Chondrocyte (in vitro differentiated cells): ENCODE measurements around the gene RAB1B. TPM values are rescaled to one million over a fixed set of nuclear protein-coding genes. Genes with fewer than 3 reads are reported as not detected.
A peak's percentile ranks its signal among the peaks of the same experiment; 100 is the strongest.

Experiments
- DNase-seq: peaks from one replicate; pipeline ENCODE4 v3.0.0; 2021; ENCODE audit warnings: mixed read lengths, low spot score
- H3K27ac Mint-ChIP-seq: one replicate; pipeline ENCODE4 v1.8.0; 2021; ENCODE audit warnings: mild to moderate bottlenecking, moderate library complexity, mixed read lengths; ENCODE audit not compliant: unreplicated experiment
- H3K27me3 Mint-ChIP-seq: 2 replicates; pipeline ENCODE4 v1.8.0; 2021; ENCODE audit warnings: low read depth, mixed read lengths
- H3K36me3 Mint-ChIP-seq: 2 replicates; pipeline ENCODE4 v1.8.0; 2021; ENCODE audit warnings: low read depth, mixed read lengths
- H3K4me1 Mint-ChIP-seq: 2 replicates; pipeline ENCODE4 v1.8.0; 2021; ENCODE audit warnings: low read depth, mild to moderate bottlenecking, mixed read lengths
- H3K4me3 Mint-ChIP-seq: one replicate; pipeline ENCODE4 v1.8.0; 2021; ENCODE audit warnings: mild to moderate bottlenecking, moderate library complexity, mixed read lengths; ENCODE audit not compliant: unreplicated experiment
- H3K9me3 Mint-ChIP-seq: 2 replicates; pipeline ENCODE4 v1.8.0; 2021; ENCODE audit warnings: low read depth, mixed read lengths
- total RNA-seq: library from RNA; stranded (reverse); gene quantifications from 3 replicates; pipeline ENCODE4 v1.2.1, GENCODE V29; 2021
- TF ChIP-seq, protein P1 (sequence below): fragments of 200-600 bp; sonication (generic); IDR thresholded peaks from 2 replicates; pipeline ENCODE4 v1.5.0; 2021; ENCODE audit warnings: antibody characterized with exemption, mild to moderate bottlenecking, moderate library complexity

The RAB1B gene
- total RNA-seq, 1 donor from 2014 or later: 124 TPM

- peak overlapping the region; percentile 93 for H3K4me3 Mint-ChIP-seq
- no peaks in the 10 kb centered on the region for H3K27me3 Mint-ChIP-seq
- TF ChIP-seq, protein P1, sequence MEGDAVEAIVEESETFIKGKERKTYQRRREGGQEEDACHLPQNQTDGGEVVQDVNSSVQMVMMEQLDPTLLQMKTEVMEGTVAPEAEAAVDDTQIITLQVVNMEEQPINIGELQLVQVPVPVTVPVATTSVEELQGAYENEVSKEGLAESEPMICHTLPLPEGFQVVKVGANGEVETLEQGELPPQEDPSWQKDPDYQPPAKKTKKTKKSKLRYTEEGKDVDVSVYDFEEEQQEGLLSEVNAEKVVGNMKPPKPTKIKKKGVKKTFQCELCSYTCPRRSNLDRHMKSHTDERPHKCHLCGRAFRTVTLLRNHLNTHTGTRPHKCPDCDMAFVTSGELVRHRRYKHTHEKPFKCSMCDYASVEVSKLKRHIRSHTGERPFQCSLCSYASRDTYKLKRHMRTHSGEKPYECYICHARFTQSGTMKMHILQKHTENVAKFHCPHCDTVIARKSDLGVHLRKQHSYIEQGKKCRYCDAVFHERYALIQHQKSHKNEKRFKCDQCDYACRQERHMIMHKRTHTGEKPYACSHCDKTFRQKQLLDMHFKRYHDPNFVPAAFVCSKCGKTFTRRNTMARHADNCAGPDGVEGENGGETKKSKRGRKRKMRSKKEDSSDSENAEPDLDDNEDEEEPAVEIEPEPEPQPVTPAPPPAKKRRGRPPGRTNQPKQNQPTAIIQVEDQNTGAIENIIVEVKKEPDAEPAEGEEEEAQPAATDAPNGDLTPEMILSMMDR: no peak
- H3K9me3 Mint-ChIP-seq: no peaks in the 10 kb centered on the region
- peaks cover 17% of the 10 kb centered on the region for H3K36me3 Mint-ChIP-seq
- no peak for DNase-seq
- peaks cover 26% of the 10 kb centered on the region for H3K4me1 Mint-ChIP-seq
- peak overlapping the region; percentile 98 for H3K27ac Mint-ChIP-seq
Measured at GRCh38 chr11:66266378-66267038, 1.9 kb upstream of the RAB1B start.

- TF ChIP-seq, protein P1: peak; percentile 31
- H3K4me3 Mint-ChIP-seq: peak overlapping the region; percentile 93
- peaks cover 26% of the 10 kb centered on the region for H3K4me1 Mint-ChIP-seq
- no peaks in the 10 kb centered on the region for H3K9me3 Mint-ChIP-seq
- H3K36me3 Mint-ChIP-seq: peaks cover 17% of the 10 kb centered on the region
- peak overlapping the region; percentile 98 for H3K27ac Mint-ChIP-seq
- H3K27me3 Mint-ChIP-seq: no peaks in the 10 kb centered on the region
- DNase-seq: no peak
Measured at GRCh38 chr11:66267039-66267378, 1.4 kb upstream of the RAB1B start.

- H3K4me1 Mint-ChIP-seq: peaks cover 26% of the 10 kb centered on the region
- H3K9me3 Mint-ChIP-seq: no peaks in the 10 kb centered on the region
- H3K27me3 Mint-ChIP-seq: no peaks in the 10 kb centered on the region
- H3K27ac Mint-ChIP-seq: peak overlapping the region; percentile 98
- no peak for DNase-seq
- H3K36me3 Mint-ChIP-seq: peaks cover 21% of the 10 kb centered on the region
- TF ChIP-seq, protein P1: peak; percentile 46
- H3K4me3 Mint-ChIP-seq: peak overlapping the region; percentile 93
Measured at GRCh38 chr11:66267379-66268243, 828 bp upstream of the RAB1B start.

GRCh38 chr11:66268952-66269905 is 790 bp downstream of the RAB1B start:
- peaks cover 31% of the 10 kb centered on the region for H3K36me3 Mint-ChIP-seq
- DNase-seq: no peak
- TF ChIP-seq, protein P1: peak; percentile 64
- H3K27ac Mint-ChIP-seq: peak overlapping the region; percentile 98
- peak overlapping the region; percentile 93 for H3K4me3 Mint-ChIP-seq
- no peaks in the 10 kb centered on the region for H3K9me3 Mint-ChIP-seq
- H3K27me3 Mint-ChIP-seq: no peaks in the 10 kb centered on the region
- peaks cover 26% of the 10 kb centered on the region for H3K4me1 Mint-ChIP-seq

DNA sequence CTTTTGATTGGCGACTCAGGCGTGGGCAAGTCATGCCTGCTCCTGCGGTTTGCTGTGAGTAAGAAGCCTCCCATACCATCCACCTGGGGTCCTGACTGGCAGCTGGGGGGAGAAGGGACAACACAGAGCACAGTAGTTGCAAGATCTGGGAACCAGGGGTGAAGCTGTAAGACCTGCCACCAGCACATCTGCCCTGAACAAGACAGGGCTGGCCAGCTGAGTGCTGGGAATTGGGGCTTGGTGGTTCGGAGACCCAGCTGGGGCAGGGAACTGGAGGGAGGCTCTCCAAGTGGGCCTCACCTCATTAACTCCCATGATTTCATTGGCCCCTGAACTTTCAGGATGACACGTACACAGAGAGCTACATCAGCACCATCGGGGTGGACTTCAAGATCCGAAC is 3.4 kb downstream of the RAB1B start:
- Mint-ChIP-seq H3K27ac (no peak overlapping the region), H3K4me1 (peaks cover 23% of the 10 kb centered on the region), H3K4me3 (no peak overlapping the region), H3K36me3 (peaks cover 28% of the 10 kb centered on the region), H3K9me3 (no peaks in the 10 kb centered on the region), H3K27me3 (no peaks in the 10 kb centered on the region)
- DNase-seq: no peak
- TF ChIP-seq, protein P1: no peak
